ENCODE results near the gene LRRC4C. TPM values are rescaled to one million over a fixed set of nuclear protein-coding genes. Genes with fewer than 3 reads are reported as not detected.

The LRRC4C gene
- total RNA-seq, 1 donor from 2014 or later, result 14.0 TPM

GRCh38 chr11:41382927-41383326 is 76.5 kb downstream of the LRRC4C start:
- Mint-ChIP-seq H3K27ac (no peak overlapping the region), H3K9me3 (no peaks in the 10 kb centered on the region), H3K36me3 (peaks cover 3% of the 10 kb centered on the region), H3K27me3 (no peaks in the 10 kb centered on the region), H3K4me3 (no peak overlapping the region), H3K4me1 (ENCODE audit: unreplicated experiment) (peaks cover 27% of the 10 kb centered on the region)
- no peak for TF ChIP-seq CTCF (conservative IDR thresholded peaks at IDR 0.05)
- no peak for DNase-seq (ENCODE audit: extremely low spot score, unreplicated experiment)

- no peaks in the 10 kb centered on the region for H3K27me3 Mint-ChIP-seq
- H3K4me3 Mint-ChIP-seq, result no peak overlapping the region
- peaks cover 3% of the 10 kb centered on the region for H3K36me3 Mint-ChIP-seq
- H3K9me3 Mint-ChIP-seq, result no peaks in the 10 kb centered on the region
- no peak for DNase-seq (ENCODE audit: extremely low spot score, unreplicated experiment)
- H3K27ac Mint-ChIP-seq, result no peak overlapping the region
- peaks cover 37% of the 10 kb centered on the region for H3K4me1 Mint-ChIP-seq (ENCODE audit: unreplicated experiment)
- TF ChIP-seq CTCF (conservative IDR thresholded peaks at IDR 0.05), result no peak
Measured at GRCh38 chr11:41379084-41379483, 80.4 kb downstream of the LRRC4C start.

- peak overlapping the region; percentile 29 for H3K27ac Mint-ChIP-seq
- TF ChIP-seq CTCF (conservative IDR thresholded peaks at IDR 0.05), result no peak
- no peak for DNase-seq (ENCODE audit: extremely low spot score, unreplicated experiment)
- peaks cover 36% of the 10 kb centered on the region for H3K4me1 Mint-ChIP-seq (ENCODE audit: unreplicated experiment)
- no peaks in the 10 kb centered on the region for H3K9me3 Mint-ChIP-seq
- H3K36me3 Mint-ChIP-seq, result peaks cover 3% of the 10 kb centered on the region
- H3K27me3 Mint-ChIP-seq, result no peaks in the 10 kb centered on the region
- H3K4me3 Mint-ChIP-seq, result peak overlapping the region; percentile 66
Measured at GRCh38 chr11:41377709-41378394, 81.6 kb downstream of the LRRC4C start.

- DNase-seq (ENCODE audit: extremely low spot score, unreplicated experiment), result no peak
- no peaks in the 10 kb centered on the region for H3K4me1 Mint-ChIP-seq (ENCODE audit: unreplicated experiment)
- no peak for TF ChIP-seq CTCF (conservative IDR thresholded peaks at IDR 0.05)
- H3K36me3 Mint-ChIP-seq, result no peaks in the 10 kb centered on the region
- no peak overlapping the region for H3K27ac Mint-ChIP-seq
- no peak overlapping the region for H3K4me3 Mint-ChIP-seq
- H3K27me3 Mint-ChIP-seq, result no peaks in the 10 kb centered on the region
- H3K9me3 Mint-ChIP-seq, result no peaks in the 10 kb centered on the region
Measured at GRCh38 chr11:41351825-41352224, 107.6 kb downstream of the LRRC4C start.

- no peaks in the 10 kb centered on the region for H3K4me1 Mint-ChIP-seq (ENCODE audit: unreplicated experiment)
- H3K27me3 Mint-ChIP-seq, result no peaks in the 10 kb centered on the region
- no peak overlapping the region for H3K4me3 Mint-ChIP-seq
- no peaks in the 10 kb centered on the region for H3K9me3 Mint-ChIP-seq
- no peak for DNase-seq (ENCODE audit: extremely low spot score, unreplicated experiment)
- H3K36me3 Mint-ChIP-seq, result no peaks in the 10 kb centered on the region
- no peak overlapping the region for H3K27ac Mint-ChIP-seq
- TF ChIP-seq CTCF (conservative IDR thresholded peaks at IDR 0.05), result no peak
Measured at GRCh38 chr11:41346042-41346441, 113.4 kb downstream of the LRRC4C start.
